Breast epithelium (tissue), 4 donors: ENCODE results near the gene LAMB3. TPM values are rescaled to one million over a fixed set of nuclear protein-coding genes. Genes with fewer than 3 reads are reported as not detected.

ENCODE experiments used
- DNase-seq, 2 donors: peaks; one replicate each; pipeline ENCODE4 v3.0.0-alpha.2; 2019; ENCODE audit warnings: low spot score in 2 of 2
- H3K27ac ChIP-seq, 2 donors: fragments of 200-600 bp; sonication (generic) in 1 of 2; one replicate each; pipeline ENCODE4 v1.5.1; 2016 to 2019; ENCODE audit warnings: mild to moderate bottlenecking in 1 of 2
- H3K27me3 ChIP-seq, 2 donors: fragments of 200-600 bp; sonication (generic) in 1 of 2; one replicate each; pipeline versions ENCODE4 v1.5.1 to v1.6.0; 2017 to 2019; ENCODE audit warnings: control low read depth in 1 of 2, mild to moderate bottlenecking in 1 of 2
- H3K36me3 ChIP-seq: fragments of 200-600 bp; one replicate; pipeline ENCODE4 v1.5.1; 2019
- H3K4me1 ChIP-seq, 2 donors: fragments of 200-600 bp; sonication (generic); one replicate each; pipeline ENCODE4 v1.5.1; 2016 to 2019; ENCODE audit warnings: control low read depth in 1 of 2
- H3K4me3 ChIP-seq, 3 donors: fragments of 200-600 bp; sonication (generic); 1 replicate in 2 of 3; 2 replicates in 1 of 3; pipeline ENCODE4 v1.5.1; 2016 to 2019; ENCODE audit warnings: mild to moderate bottlenecking in 3 of 3, moderate library complexity in 2 of 3
- H3K9me3 ChIP-seq, 2 donors: fragments of 200-600 bp; sonication (generic) in 1 of 2; one replicate each; pipeline ENCODE4 v1.5.1; 2016 to 2019; ENCODE audit warnings: control low read depth in 1 of 2
- CTCF ChIP-seq, 3 donors: fragments of 450-650 bp; IDR thresholded peaks; one replicate each; pipeline ENCODE4 v1.5.1; 2016 to 2017; ENCODE audit warnings: antibody characterized with exemption in 3 of 3, mild to moderate bottlenecking in 3 of 3, moderate library complexity in 3 of 3
- POLR2A ChIP-seq: fragments of 450-650 bp; IDR thresholded peaks from one replicate; pipeline ENCODE4 v1.6.1; 2016; ENCODE audit warnings: antibody characterized with exemption, mild to moderate bottlenecking, moderate library complexity
- POLR2AphosphoS5 ChIP-seq, 3 donors: sonication (generic); formaldehyde crosslinking; IDR thresholded peaks; one replicate each; pipeline ENCODE4 v1.6.1; 2017; ENCODE audit warnings: antibody characterized with exemption in 3 of 3
- intact Hi-C: fragments of 100-400 bp; cut with DNase I; formaldehyde crosslinking; loops from one replicate; pipeline ENCODE4 v1.15.1; 2023; ENCODE audit warnings: low total_unique reads
- total RNA-seq, 3 donors: library from RNA; depleted of rRNA; stranded (reverse); fragments of >200 nt; gene quantifications; one replicate each; pipeline ENCODE4 v1.1.0, GENCODE V29; 2016

Gene LAMB3
- total RNA-seq, 3 donors from 2014 or later = 23.9 to 48.0 (median 35.6) TPM

- intact Hi-C loops = no loop called here
- H3K27me3 ChIP-seq = no peaks in the 10 kb centered on the region
- H3K9me3 ChIP-seq = no peaks in the 10 kb centered on the region
- H3K27ac ChIP-seq = no peak overlapping the region
- H3K4me1 ChIP-seq = no peaks in the 10 kb centered on the region
- H3K36me3 ChIP-seq = no peaks in the 10 kb centered on the region
- no peak for DNase-seq
- no peak for TF ChIP-seq POLR2AphosphoS5 (IDR thresholded peaks at IDR 0.05)
- no peak for TF ChIP-seq POLR2A
- no peak for TF ChIP-seq CTCF (IDR thresholded peaks at IDR 0.05)
- H3K4me3 ChIP-seq = no peak overlapping the region
These were observed 33.6 kb upstream of the LAMB3 start for GRCh38 chr1:209685821-209686220.

GRCh38 chr1:209678981-209679539 lies 26.8 kb upstream of the LAMB3 start:
- no peak overlapping the region for H3K27ac ChIP-seq
- H3K4me1 ChIP-seq = no peaks in the 10 kb centered on the region
- no peak for DNase-seq
- intact Hi-C loops = no loop called here
- TF ChIP-seq POLR2AphosphoS5 (IDR thresholded peaks at IDR 0.05) (no peak), CTCF (IDR thresholded peaks at IDR 0.05) (no peak), POLR2A (no peak)
- no peaks in the 10 kb centered on the region for H3K36me3 ChIP-seq
- no peak overlapping the region for H3K4me3 ChIP-seq
- no peaks in the 10 kb centered on the region for H3K9me3 ChIP-seq
- no peaks in the 10 kb centered on the region for H3K27me3 ChIP-seq

GRCh38 chr1:209675565-209676154 lies 23.4 kb upstream of the LAMB3 start:
- Histone ChIP-seq H3K36me3 (no peaks in the 10 kb centered on the region), H3K9me3 (no peaks in the 10 kb centered on the region), H3K4me1 (no peaks in the 10 kb centered on the region), H3K27me3 (no peaks in the 10 kb centered on the region), H3K27ac (peak overlapping the region in 1 of 2 donors; percentile 16), H3K4me3 (peak overlapping the region; percentile 48 to 63 (median 54))
- no peak for TF ChIP-seq POLR2A
- no peak for TF ChIP-seq CTCF (IDR thresholded peaks at IDR 0.05)
- TF ChIP-seq POLR2AphosphoS5 (IDR thresholded peaks at IDR 0.05) = no peak
- intact Hi-C loops = no loop called here
- DNase-seq = no peak

GRCh38 chr1:209674957-209675564 lies 22.8 kb upstream of the LAMB3 start, which contains the start of gene G0S2:
G0S2 (plus strand) TSS chr1:209675412; CDS start chr1:209675685, 273 bp downstream.
- H3K27ac ChIP-seq = peak within 1 kb of the TSS in 1 of 2 donors; percentile 16
- H3K4me1 ChIP-seq = no peaks in the 10 kb centered on the region
- TF ChIP-seq CTCF (IDR thresholded peaks at IDR 0.05) (no peak), POLR2A (no peak), POLR2AphosphoS5 (IDR thresholded peaks at IDR 0.05) (no peak)
- no peaks in the 10 kb centered on the region for H3K36me3 ChIP-seq
- H3K27me3 ChIP-seq = no peaks in the 10 kb centered on the region
- H3K4me3 ChIP-seq = peak within 1 kb of the TSS; percentile 48 to 63 (median 54)
- intact Hi-C loops = no loop called here
- no peaks in the 10 kb centered on the region for H3K9me3 ChIP-seq
- DNase-seq = peak in 1 of 2 donors; percentile 54
